ENCODE results near the gene RBM12. TPM values are rescaled to one million over a fixed set of nuclear protein-coding genes. Genes with fewer than 3 reads are reported as not detected.

RBM12 gene
- total and polyA plus RNA-seq, 7 experiments from 2014 or later: 48.9 to 122 (median 113) TPM

DNA sequence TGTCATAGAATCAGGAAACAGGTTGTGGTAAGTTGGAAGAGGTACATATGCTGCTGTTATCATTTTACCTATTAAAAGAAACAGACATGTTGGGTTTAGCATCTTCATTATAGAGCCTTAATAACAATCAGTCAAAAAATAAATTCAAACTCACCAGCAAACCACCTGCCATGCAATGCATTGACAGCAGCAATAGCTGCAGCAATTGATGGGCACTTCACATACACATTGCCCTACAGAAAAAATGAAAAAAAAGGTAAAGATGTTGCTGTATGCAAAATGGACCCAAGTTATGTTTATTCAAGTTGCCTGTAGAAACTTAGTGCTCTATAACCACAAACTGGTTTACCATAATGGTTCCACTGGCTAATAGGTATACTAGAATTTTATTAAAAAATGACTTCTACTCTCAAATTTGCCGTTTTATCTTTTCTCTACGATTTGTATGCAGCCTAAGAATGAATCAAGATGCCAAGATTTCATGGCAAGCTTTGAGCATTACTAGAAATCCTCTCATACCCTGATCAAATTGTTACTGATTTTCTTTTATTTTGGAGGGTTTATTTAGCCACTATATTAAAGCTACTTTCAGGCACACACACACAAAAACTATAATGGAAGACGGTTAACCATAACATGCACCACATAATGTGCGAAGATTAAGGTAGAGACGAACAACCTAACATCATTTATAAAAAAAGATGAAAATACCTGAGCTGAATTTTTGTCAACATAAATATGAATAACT is 40.0 kb upstream of the RBM12 start:
- POLR2A ChIA-PET: interaction anchor here (0.7 to 8.5 kb wide), 6 partner anchors 10 to 123 kb away, joined by 3 to 85 read pairs (median 6); partner anchors contain the start of genes CPNE1, RBM12 and RBM39
- no peak overlapping the region for H3K4me3 Mint-ChIP-seq
- peaks cover 5 to 51% (median 37%) of the 10 kb centered on the region in 7 donors for H3K4me1 Mint-ChIP-seq
- H3K9me3 Mint-ChIP-seq: peaks cover 0 to 7% (median 0%) of the 10 kb centered on the region in 11 donors
- peaks cover 26 to 61% (median 44%) of the 10 kb centered on the region in 3 experiments for H3K36me3 ChIP-seq (ENCODE audit: control insufficient read depth in 2 of 3, insufficient read depth in 3 of 3, low read length in 3 of 3)
- DNase-seq (no peak), ATAC-seq (no peak)
- peaks cover 7 to 33% (median 21%) of the 10 kb centered on the region in 5 donors for H3K36me3 Mint-ChIP-seq
- H3K4me3 ChIP-seq (ENCODE audit: low read length): no peak overlapping the region
- no peaks in the 10 kb centered on the region for H3K9me3 ChIP-seq (ENCODE audit: control insufficient read depth in 2 of 3, low read length in 3 of 3)
- H3K27ac Mint-ChIP-seq: peak overlapping the region in 2 of 9 donors; percentile 36 to 56
- CTCF ChIA-PET: no interaction called here
- H3K27me3 Mint-ChIP-seq: no peaks in the 10 kb centered on the region
- H3K27ac ChIP-seq (ENCODE audit: low read depth, low read length): no peak overlapping the region
- H3K27me3 ChIP-seq (ENCODE audit: control insufficient read depth in 2 of 2, insufficient read depth in 2 of 2, low read length in 2 of 2): no peaks in the 10 kb centered on the region
- intact Hi-C loops (cut with micrococcal nuclease): no loop called here
- peaks cover 6 to 16% of the 10 kb centered on the region in 2 donors for H3K4me1 ChIP-seq (ENCODE audit: control insufficient read depth in 2 of 2, insufficient read depth in 2 of 2, low read length in 2 of 2)

DNA sequence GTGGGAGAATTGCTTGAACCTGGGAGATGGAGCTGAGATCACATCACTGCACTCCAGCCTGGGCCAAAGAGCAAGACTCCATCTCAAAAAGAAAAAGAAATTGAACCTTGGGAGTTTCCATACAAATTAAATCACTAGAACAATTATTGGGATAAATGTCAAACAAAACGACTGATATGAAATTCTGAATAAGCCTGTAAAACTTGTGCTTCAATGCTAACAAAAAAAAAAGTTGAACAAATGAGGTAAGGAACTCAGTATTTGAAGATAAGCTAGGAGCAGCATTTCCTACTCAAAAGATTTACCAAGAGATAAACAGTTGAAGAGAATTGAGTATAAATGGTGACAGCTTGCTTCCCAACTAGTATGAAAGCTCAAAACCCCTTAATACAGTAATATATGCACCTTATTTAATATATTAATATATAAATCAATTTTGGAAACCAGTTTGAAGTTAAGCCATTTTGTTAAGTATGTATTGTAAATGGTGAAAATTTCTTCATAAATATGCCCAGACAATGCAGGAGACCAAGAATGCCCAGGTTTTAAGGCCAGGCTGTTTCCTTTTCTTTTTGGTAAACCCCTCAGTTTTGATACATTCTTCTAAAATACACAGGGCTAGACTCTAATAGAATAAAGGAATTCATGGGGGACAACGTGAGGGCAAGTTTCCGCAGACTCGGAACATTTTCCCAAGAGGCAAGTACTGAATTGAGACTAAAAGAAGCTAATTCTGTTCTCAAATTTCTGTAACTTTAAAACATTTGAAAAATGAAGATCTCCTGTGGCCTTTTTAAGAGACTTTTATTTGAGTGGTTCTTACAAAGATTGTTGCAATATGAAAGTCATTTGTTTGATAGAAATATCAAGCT is 38.4 kb upstream of the RBM12 start:
- DNase-seq: no peak
- Mint-ChIP-seq H3K27ac (peak overlapping the region in 8 of 9 donors; percentile 0 to 88 (median 18)), H3K4me3 (no peak overlapping the region), H3K9me3 (peaks cover 0 to 16% (median 0%) of the 10 kb centered on the region in 11 donors), H3K36me3 (peaks cover 11 to 24% (median 18%) of the 10 kb centered on the region in 5 donors), H3K27me3 (no peaks in the 10 kb centered on the region), H3K4me1 (peaks cover 9 to 47% (median 36%) of the 10 kb centered on the region in 7 donors)
- H3K9me3 ChIP-seq (ENCODE audit: control insufficient read depth in 2 of 3, low read length in 3 of 3): no peaks in the 10 kb centered on the region
- no peak overlapping the region for H3K4me3 ChIP-seq (ENCODE audit: low read length)
- intact Hi-C loops (cut with micrococcal nuclease): loop anchor here in 1 of 2 donors (2.0 kb wide), 1 partner anchor 18 kb away; no protein-coding TSS in a partner anchor
- ChIA-PET CTCF (interaction anchor here (0.8 kb wide), 1 partner anchor 37 kb away, joined by 3 read pairs; no protein-coding TSS in a partner anchor), POLR2A (interaction anchor here (0.6 to 8.5 kb wide), 4 partner anchors 9 to 78 kb away, joined by 3 to 85 read pairs (median 5); partner anchors contain the start of genes PHF20 and RBM39)
- H3K27me3 ChIP-seq (ENCODE audit: control insufficient read depth in 2 of 2, insufficient read depth in 2 of 2, low read length in 2 of 2): no peaks in the 10 kb centered on the region
- peaks cover 10 to 14% of the 10 kb centered on the region in 2 donors for H3K4me1 ChIP-seq (ENCODE audit: control insufficient read depth in 2 of 2, insufficient read depth in 2 of 2, low read length in 2 of 2)
- H3K36me3 ChIP-seq (ENCODE audit: control insufficient read depth in 2 of 3, insufficient read depth in 3 of 3, low read length in 3 of 3): peaks cover 11 to 53% (median 36%) of the 10 kb centered on the region in 3 experiments
- no peak overlapping the region for H3K27ac ChIP-seq (ENCODE audit: low read depth, low read length)
- ATAC-seq: no peak

DNA sequence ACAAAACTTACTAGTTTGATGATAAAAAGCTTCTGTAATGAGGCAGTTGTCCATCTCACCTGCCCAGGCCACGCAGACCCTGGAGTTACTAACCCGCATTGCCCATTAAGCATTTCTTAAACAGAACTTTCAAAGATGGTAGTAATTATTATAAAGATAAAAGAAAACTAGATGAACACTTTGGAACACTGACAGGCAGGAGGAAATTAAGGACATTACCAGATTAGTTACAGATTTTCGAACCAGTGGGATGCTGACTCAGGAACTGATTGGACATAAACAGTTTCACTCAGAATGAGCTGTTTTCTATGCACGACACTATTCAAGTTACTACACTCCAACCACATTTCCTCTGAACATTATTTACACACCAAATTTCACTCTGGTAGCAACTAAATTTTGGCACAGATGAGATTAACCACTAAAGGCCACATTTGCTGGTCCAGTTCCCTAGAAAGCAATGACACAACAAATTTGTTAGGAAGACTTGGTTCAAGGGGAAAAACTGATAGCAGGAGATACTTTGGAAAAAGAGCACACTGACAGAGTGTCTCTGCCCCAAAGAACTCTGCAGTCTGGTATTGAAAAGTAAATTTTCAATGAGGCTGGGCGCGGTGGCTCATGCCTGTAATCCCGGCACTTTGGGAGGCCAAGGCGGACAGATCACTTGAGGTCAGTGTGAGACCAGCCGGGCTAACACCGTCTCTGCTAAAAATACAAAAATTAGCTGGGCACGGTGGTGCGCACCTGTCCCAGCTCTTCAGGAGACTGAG is 37.5 kb upstream of the RBM12 start:
- H3K9me3 ChIP-seq (ENCODE audit: control insufficient read depth in 2 of 3, low read length in 3 of 3): no peaks in the 10 kb centered on the region
- CTCF ChIA-PET: interaction anchor here (0.6 kb wide), 1 partner anchor 874 kb away, joined by 7 read pairs; no protein-coding TSS in a partner anchor
- H3K36me3 Mint-ChIP-seq: peaks cover 11 to 28% (median 22%) of the 10 kb centered on the region in 5 donors
- ATAC-seq (no peak), DNase-seq (no peak)
- no peak overlapping the region for H3K27ac ChIP-seq (ENCODE audit: low read depth, low read length)
- no peak overlapping the region for H3K4me3 ChIP-seq (ENCODE audit: low read length)
- peak overlapping the region in 8 of 9 donors; percentile 12 to 88 (median 69) for H3K27ac Mint-ChIP-seq
- H3K4me1 Mint-ChIP-seq: peaks cover 17 to 55% (median 44%) of the 10 kb centered on the region in 7 donors
- no peaks in the 10 kb centered on the region for H3K27me3 Mint-ChIP-seq
- peaks cover 13 to 16% of the 10 kb centered on the region in 2 donors for H3K4me1 ChIP-seq (ENCODE audit: control insufficient read depth in 2 of 2, insufficient read depth in 2 of 2, low read length in 2 of 2)
- peaks cover 0 to 16% (median 0%) of the 10 kb centered on the region in 11 donors for H3K9me3 Mint-ChIP-seq
- H3K4me3 Mint-ChIP-seq: peak overlapping the region in 4 of 10 donors; percentile 21 to 63 (median 56)
- H3K36me3 ChIP-seq (ENCODE audit: control insufficient read depth in 2 of 3, insufficient read depth in 3 of 3, low read length in 3 of 3): peaks cover 11 to 46% (median 34%) of the 10 kb centered on the region in 3 experiments
- POLR2A ChIA-PET: interaction anchor here (0.6 to 8.5 kb wide), 6 partner anchors 10 to 101 kb away, joined by 3 to 85 read pairs (median 4); partner anchors contain the start of gene RBM39
- H3K27me3 ChIP-seq (ENCODE audit: control insufficient read depth in 2 of 2, insufficient read depth in 2 of 2, low read length in 2 of 2): no peaks in the 10 kb centered on the region
- intact Hi-C loops (cut with micrococcal nuclease): loop anchor here in 1 of 2 donors (2.0 kb wide), 1 partner anchor 19 kb away; no protein-coding TSS in a partner anchor

DNA sequence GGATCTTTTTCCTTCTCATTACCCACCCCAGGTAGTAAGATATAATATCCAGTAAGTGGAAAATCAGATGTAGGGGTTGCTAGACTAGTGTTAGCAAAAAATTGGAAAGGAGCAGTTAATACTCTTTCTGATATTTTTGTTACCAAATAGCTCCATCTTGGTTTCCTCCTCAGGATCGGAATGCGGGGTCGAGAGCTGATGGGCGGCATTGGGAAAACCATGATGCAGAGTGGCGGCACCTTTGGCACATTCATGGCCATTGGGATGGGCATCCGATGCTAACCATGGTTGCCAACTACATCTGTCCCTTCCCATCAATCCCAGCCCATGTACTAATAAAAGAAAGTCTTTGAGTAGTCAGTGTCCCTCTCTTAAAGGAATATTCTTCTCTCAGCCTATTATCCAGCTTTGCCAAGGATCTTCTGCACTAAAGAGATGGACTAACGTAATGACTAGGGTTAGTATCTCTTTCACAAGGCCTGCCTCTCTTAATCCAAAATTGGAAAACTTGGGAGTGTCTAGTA is 36.0 kb upstream of the RBM12 start:
- Histone ChIP-seq H3K4me1 (ENCODE audit: control insufficient read depth in 2 of 2, insufficient read depth in 2 of 2, low read length in 2 of 2) (peaks cover 13 to 16% of the 10 kb centered on the region in 2 donors), H3K27ac (ENCODE audit: low read depth, low read length) (peak overlapping the region; percentile 87), H3K27me3 (ENCODE audit: control insufficient read depth in 2 of 2, insufficient read depth in 2 of 2, low read length in 2 of 2) (no peaks in the 10 kb centered on the region), H3K36me3 (ENCODE audit: control insufficient read depth in 2 of 3, insufficient read depth in 3 of 3, low read length in 3 of 3) (peaks cover 3 to 41% (median 22%) of the 10 kb centered on the region in 3 experiments), H3K9me3 (ENCODE audit: control insufficient read depth in 2 of 3, low read length in 3 of 3) (no peaks in the 10 kb centered on the region), H3K4me3 (ENCODE audit: low read length) (no peak overlapping the region)
- ATAC-seq: no peak
- CTCF ChIA-PET: no interaction called here
- H3K4me3 Mint-ChIP-seq: peak overlapping the region; percentile 43 to 99 (median 96)
- peak overlapping the region; percentile 20 to 99 (median 97) for H3K27ac Mint-ChIP-seq
- no peak for DNase-seq
- H3K9me3 Mint-ChIP-seq: peaks cover 0 to 16% (median 0%) of the 10 kb centered on the region in 11 donors
- POLR2A ChIA-PET: interaction anchor here (0.6 to 8.5 kb wide), 14 partner anchors 10 to 254 kb away, joined by 3 to 85 read pairs (median 4); partner anchors contain the start of genes RBM39, SCAND1 and SPAG4
- peaks cover 11 to 23% (median 22%) of the 10 kb centered on the region in 5 donors for H3K36me3 Mint-ChIP-seq
- peaks cover 15 to 63% (median 50%) of the 10 kb centered on the region in 7 donors for H3K4me1 Mint-ChIP-seq
- intact Hi-C loops (cut with micrococcal nuclease): no loop called here
- H3K27me3 Mint-ChIP-seq: no peaks in the 10 kb centered on the region

DNA sequence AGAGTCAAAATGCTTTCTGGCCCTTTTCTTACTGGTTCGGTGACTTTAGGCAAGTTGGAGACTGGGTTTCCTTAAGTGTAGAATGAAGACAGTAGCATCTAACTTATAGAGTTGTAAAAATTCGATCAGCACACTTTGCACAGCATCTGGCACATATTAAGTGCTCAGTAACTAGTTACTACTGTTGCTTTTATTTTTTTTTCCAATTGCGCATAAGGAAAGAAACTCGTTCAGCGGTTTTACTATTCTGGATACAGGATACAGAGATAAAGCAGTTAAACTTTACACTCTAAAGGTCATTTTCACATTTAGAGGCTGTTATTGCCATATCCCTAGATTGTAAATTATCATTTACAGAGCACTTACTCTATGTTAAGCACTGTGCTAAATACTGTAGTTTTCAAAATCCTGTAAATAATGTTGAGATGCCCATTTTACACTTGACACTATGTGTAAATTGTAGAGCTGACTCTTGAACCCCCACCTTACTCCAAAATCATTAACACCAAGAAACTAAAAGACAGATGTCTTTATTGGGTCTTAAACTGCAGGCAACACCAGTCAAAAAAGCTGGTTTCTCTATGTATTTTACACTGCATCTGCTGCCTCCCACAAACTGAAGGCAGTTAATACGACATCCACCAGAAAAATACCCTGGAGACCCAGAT is 35.4 kb upstream of the RBM12 start:
- ATAC-seq: no peak
- peaks cover 15 to 67% (median 56%) of the 10 kb centered on the region in 7 donors for H3K4me1 Mint-ChIP-seq
- H3K36me3 Mint-ChIP-seq: peaks cover 13 to 27% (median 23%) of the 10 kb centered on the region in 5 donors
- H3K27ac Mint-ChIP-seq: peak overlapping the region; percentile 94 to 99 (median 97)
- POLR2A ChIA-PET: interaction anchor here (0.6 to 8.5 kb wide), 21 partner anchors 11 to 461 kb away, joined by 3 to 85 read pairs (median 4); partner anchors contain the start of genes CEP250, PHF20, RBM39 and SCAND1
- Histone ChIP-seq H3K4me3 (ENCODE audit: low read length) (peak overlapping the region; percentile 89), H3K27me3 (ENCODE audit: control insufficient read depth in 2 of 2, insufficient read depth in 2 of 2, low read length in 2 of 2) (no peaks in the 10 kb centered on the region), H3K4me1 (ENCODE audit: control insufficient read depth in 2 of 2, insufficient read depth in 2 of 2, low read length in 2 of 2) (peaks cover 13 to 16% of the 10 kb centered on the region in 2 donors), H3K27ac (ENCODE audit: low read depth, low read length) (peak overlapping the region; percentile 87), H3K9me3 (ENCODE audit: control insufficient read depth in 2 of 3, low read length in 3 of 3) (no peaks in the 10 kb centered on the region), H3K36me3 (ENCODE audit: control insufficient read depth in 2 of 3, insufficient read depth in 3 of 3, low read length in 3 of 3) (peaks cover 9 to 43% (median 22%) of the 10 kb centered on the region in 3 experiments)
- no peak for DNase-seq
- H3K4me3 Mint-ChIP-seq: peak overlapping the region; percentile 90 to 99 (median 98)
- intact Hi-C loops (cut with micrococcal nuclease): loop anchor here (1.0 to 2.0 kb wide), 9 partner anchors 35 to 245 kb away; partner anchors contain the start of genes CPNE1 (in 2 of the 2), PHF20 (in 2 of the 2), RBM12 (in 2 of the 2) and RBM39 (in 2 of the 2)
- H3K9me3 Mint-ChIP-seq: peaks cover 0 to 18% (median 0%) of the 10 kb centered on the region in 11 donors
- CTCF ChIA-PET: interaction anchor here (1.2 to 1.5 kb wide), 2 partner anchors 99 to 185 kb away, joined by 3 read pairs; no protein-coding TSS in a partner anchor
- H3K27me3 Mint-ChIP-seq: no peaks in the 10 kb centered on the region

Measured in naive thymus-derived CD4-positive, alpha-beta T cell (primary cell).